Upper lobe of left lung (tissue), 6 donors: ENCODE results near the gene NFS1. TPM values are rescaled to one million over a fixed set of nuclear protein-coding genes. Genes with fewer than 3 reads are reported as not detected.

ENCODE experiments used
- ATAC-seq, 2 donors: fragments of 200-7000 bp; cut with Tn5 transposase; one replicate each; pipeline ENCODE4 v1.9.1; 2022; ENCODE audit warnings: mild to moderate bottlenecking in 2 of 2, moderate library complexity in 2 of 2; ENCODE audit not compliant: low FRiP score in 2 of 2
- DNase-seq, 2 donors: peaks; one replicate each; pipeline ENCODE4 v3.0.0-alpha.2; 2019 to 2020
- H3K27ac ChIP-seq, 4 donors: fragments of 200-600 bp; sonication (generic); one replicate each; pipeline ENCODE4 v1.5.1; 2016 to 2019
- H3K27me3 ChIP-seq, 4 donors: fragments of 200-600 bp; sonication (generic); one replicate each; pipeline ENCODE4 v1.5.1; 2017 to 2019
- H3K36me3 ChIP-seq, 4 donors: fragments of 200-600 bp; sonication (generic); one replicate each; pipeline ENCODE4 v1.5.1; 2016 to 2019
- H3K4me1 ChIP-seq, 4 donors: fragments of 200-600 bp; sonication (generic); one replicate each; pipeline ENCODE4 v1.5.1; 2018 to 2019
- H3K4me3 ChIP-seq, 4 donors: fragments of 200-600 bp; sonication (generic); one replicate each; pipeline ENCODE4 v1.5.1; 2017 to 2019; ENCODE audit warnings: mild to moderate bottlenecking in 2 of 4, moderate library complexity in 1 of 4
- H3K9me3 ChIP-seq, 4 donors: fragments of 200-600 bp; sonication (generic); one replicate each; pipeline ENCODE4 v1.5.1; 2018 to 2019
- EP300 ChIP-seq, 4 donors: sonication (generic); formaldehyde crosslinking; IDR thresholded peaks; one replicate each; pipeline ENCODE4 v1.5.1; 2017; ENCODE audit warnings: antibody characterized with exemption in 4 of 4, control low read depth in 2 of 4
- POLR2A ChIP-seq, 4 donors: fragments of 450-650 bp; IDR thresholded peaks; one replicate each; pipeline ENCODE4 v1.5.1; 2016 to 2017; ENCODE audit warnings: antibody characterized with exemption in 4 of 4, mild to moderate bottlenecking in 2 of 4
- POLR2AphosphoS5 ChIP-seq, 2 donors: sonication (generic); formaldehyde crosslinking; IDR thresholded peaks; one replicate each; pipeline ENCODE4 v1.5.1; 2017; ENCODE audit warnings: antibody characterized with exemption in 2 of 2
- WGBS, 2 donors: methylation state at CpG; one replicate each; pipeline ENCODE4 v1.1.5; 2017 to 2018; 5-methylcytosine and 5-hydroxymethylcytosine counted together
- total RNA-seq, 6 donors: library from RNA; depleted of rRNA in 4 of 6; stranded (reverse); fragments of >200 nt in 4 of 6; gene quantifications; one replicate each; pipeline versions ENCODE4 v1.1.0 to v1.2.1, GENCODE V29; 2016 to 2021
- TF ChIP-seq, protein P1 (sequence below), 6 experiments: fragments of 450-650 bp in 4 of 6; fragments of 200-600 bp in 2 of 6; sonication (generic) in 2 of 6; IDR thresholded peaks; one replicate each; pipeline ENCODE4 v1.5.1; 2016 to 2019; ENCODE audit warnings: antibody characterized with exemption in 6 of 6
- donor health status: DM: no; HTN: no; CAD: no; lungs with moderate emphysema.
- donor health status: DM: no; HTN: yes; CAD: no; lungs with severe emphysema.

The NFS1 gene
- total RNA-seq, 6 donors from 2014 or later = 16.2 to 90.1 (median 22.6) TPM

GRCh38 chr20:35630636-35631035 is 68.5 kb downstream of the NFS1 start:
- H3K4me1 ChIP-seq = peaks cover 0 to 16% (median 3%) of the 10 kb centered on the region in 4 donors
- H3K27me3 ChIP-seq = no peaks in the 10 kb centered on the region
- peaks cover 27 to 66% (median 49%) of the 10 kb centered on the region in 4 donors for H3K36me3 ChIP-seq
- no peak overlapping the region for H3K27ac ChIP-seq
- no peak overlapping the region for H3K4me3 ChIP-seq
- no peak for TF ChIP-seq POLR2AphosphoS5 (IDR thresholded peaks at IDR 0.05)
- TF ChIP-seq EP300 (IDR thresholded peaks at IDR 0.05) = no peak
- TF ChIP-seq, protein P1, sequence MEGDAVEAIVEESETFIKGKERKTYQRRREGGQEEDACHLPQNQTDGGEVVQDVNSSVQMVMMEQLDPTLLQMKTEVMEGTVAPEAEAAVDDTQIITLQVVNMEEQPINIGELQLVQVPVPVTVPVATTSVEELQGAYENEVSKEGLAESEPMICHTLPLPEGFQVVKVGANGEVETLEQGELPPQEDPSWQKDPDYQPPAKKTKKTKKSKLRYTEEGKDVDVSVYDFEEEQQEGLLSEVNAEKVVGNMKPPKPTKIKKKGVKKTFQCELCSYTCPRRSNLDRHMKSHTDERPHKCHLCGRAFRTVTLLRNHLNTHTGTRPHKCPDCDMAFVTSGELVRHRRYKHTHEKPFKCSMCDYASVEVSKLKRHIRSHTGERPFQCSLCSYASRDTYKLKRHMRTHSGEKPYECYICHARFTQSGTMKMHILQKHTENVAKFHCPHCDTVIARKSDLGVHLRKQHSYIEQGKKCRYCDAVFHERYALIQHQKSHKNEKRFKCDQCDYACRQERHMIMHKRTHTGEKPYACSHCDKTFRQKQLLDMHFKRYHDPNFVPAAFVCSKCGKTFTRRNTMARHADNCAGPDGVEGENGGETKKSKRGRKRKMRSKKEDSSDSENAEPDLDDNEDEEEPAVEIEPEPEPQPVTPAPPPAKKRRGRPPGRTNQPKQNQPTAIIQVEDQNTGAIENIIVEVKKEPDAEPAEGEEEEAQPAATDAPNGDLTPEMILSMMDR (IDR thresholded peaks at IDR 0.05) = no peak
- no peak for TF ChIP-seq POLR2A (IDR thresholded peaks at IDR 0.05)
- 87 to 93% methylated on average over 3 to 4 of the region's 4 CpGs for WGBS, 2 donors
- peak in 1 of 2 donors; percentile 11 for ATAC-seq
- H3K9me3 ChIP-seq = no peaks in the 10 kb centered on the region
- DNase-seq = no peak

GRCh38 chr20:35629427-35630145 is 69.6 kb downstream of the NFS1 start:
- WGBS, 2 donors = 88 to 90% methylated on average over 11 to 12 of the region's 12 CpGs
- Histone ChIP-seq H3K4me3 (no peak overlapping the region), H3K27me3 (no peaks in the 10 kb centered on the region), H3K27ac (peak overlapping the region in 1 of 4 donors; percentile 45), H3K4me1 (peaks cover 0 to 11% (median 0%) of the 10 kb centered on the region in 4 donors), H3K9me3 (no peaks in the 10 kb centered on the region), H3K36me3 (peaks cover 27 to 76% (median 54%) of the 10 kb centered on the region in 4 donors)
- ATAC-seq (no peak), DNase-seq (no peak)
- TF ChIP-seq POLR2AphosphoS5 (IDR thresholded peaks at IDR 0.05) = no peak
- TF ChIP-seq, protein P1 (IDR thresholded peaks at IDR 0.05) = no peak
- TF ChIP-seq POLR2A (IDR thresholded peaks at IDR 0.05) = no peak
- no peak for TF ChIP-seq EP300 (IDR thresholded peaks at IDR 0.05)

GRCh38 chr20:35627121-35627520 is 72.0 kb downstream of the NFS1 start:
- TF ChIP-seq POLR2AphosphoS5 (IDR thresholded peaks at IDR 0.05) = no peak
- TF ChIP-seq, protein P1 (IDR thresholded peaks at IDR 0.05) = no peak
- no peaks in the 10 kb centered on the region for H3K27me3 ChIP-seq
- 93 to 96% methylated on average over 8 of the region's 8 CpGs for WGBS, 2 donors
- peaks cover 0 to 11% (median 0%) of the 10 kb centered on the region in 4 donors for H3K4me1 ChIP-seq
- H3K4me3 ChIP-seq = no peak overlapping the region
- no peaks in the 10 kb centered on the region for H3K9me3 ChIP-seq
- DNase-seq (no peak), ATAC-seq (no peak)
- H3K36me3 ChIP-seq = peaks cover 27 to 80% (median 52%) of the 10 kb centered on the region in 4 donors
- no peak overlapping the region for H3K27ac ChIP-seq

DNA sequence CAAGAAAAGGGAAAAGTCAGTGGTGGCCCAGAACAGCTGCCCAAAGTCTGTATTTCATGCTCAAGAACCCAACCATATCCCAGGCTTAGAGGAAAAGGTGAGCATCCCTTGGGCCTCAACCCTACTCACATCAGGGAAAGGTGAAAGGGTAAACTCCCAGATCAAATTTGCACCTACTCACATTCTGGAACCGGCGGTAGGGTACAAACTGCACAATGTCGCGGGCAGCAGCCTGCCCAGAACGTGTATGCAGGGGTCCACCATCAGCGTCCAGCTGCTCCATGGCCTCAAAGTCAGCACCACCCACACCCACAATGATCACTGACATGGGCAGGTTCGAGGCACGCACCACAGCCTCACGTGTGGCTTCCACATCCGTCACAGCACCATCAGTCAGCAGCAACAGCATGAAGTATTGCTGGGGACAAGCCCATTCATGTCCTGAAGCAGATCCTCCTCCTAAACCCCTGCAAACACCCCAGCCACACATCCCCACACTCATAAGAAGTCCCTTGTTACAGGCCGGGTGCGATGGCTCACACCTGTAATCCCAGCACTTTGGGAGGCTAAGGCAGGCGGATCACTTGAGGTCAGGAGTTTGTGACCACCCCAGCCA is 72.7 kb downstream of the NFS1 start:
- H3K27me3 ChIP-seq = no peaks in the 10 kb centered on the region
- DNase-seq = no peak
- H3K27ac ChIP-seq = no peak overlapping the region
- H3K36me3 ChIP-seq = peaks cover 21 to 76% (median 48%) of the 10 kb centered on the region in 4 donors
- ATAC-seq = no peak
- H3K4me1 ChIP-seq = peaks cover 0 to 11% (median 0%) of the 10 kb centered on the region in 4 donors
- H3K4me3 ChIP-seq = no peak overlapping the region
- H3K9me3 ChIP-seq = no peaks in the 10 kb centered on the region
- 92 to 96% methylated on average over 13 of the region's 13 CpGs for WGBS, 2 donors
- TF ChIP-seq EP300 (IDR thresholded peaks at IDR 0.05) (no peak), POLR2A (IDR thresholded peaks at IDR 0.05) (no peak), POLR2AphosphoS5 (IDR thresholded peaks at IDR 0.05) (no peak)
- TF ChIP-seq, protein P1 (IDR thresholded peaks at IDR 0.05) = no peak
